ENCODE data around the gene COPS4.
"Not testable (repeated sequence)": the region's sequence is repeated elsewhere in the genome, so short reads cannot be mapped to it uniquely, and the experiment has no call there.

Gene COPS4

DNA sequence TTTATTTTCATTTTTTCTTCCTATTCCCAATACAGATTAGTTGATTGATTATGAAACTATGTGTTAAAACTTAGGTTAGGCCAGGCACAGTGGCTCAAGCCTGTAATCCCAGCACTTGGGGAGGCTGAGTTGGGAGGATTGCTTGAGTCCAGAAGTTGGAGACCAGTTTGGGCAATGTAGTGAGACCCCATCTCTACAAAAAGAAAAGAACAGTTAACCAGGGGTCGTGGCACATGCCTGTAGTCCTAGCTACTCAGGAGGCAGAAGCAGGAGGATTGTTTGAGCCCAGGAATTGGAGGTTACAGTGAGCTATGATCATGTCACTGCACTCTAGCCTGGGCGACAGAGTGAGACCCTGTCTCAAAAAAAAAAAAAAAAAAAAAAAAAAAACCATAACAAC lies 8.2 kb downstream of the COPS4 start:
- H3K27me3 Mint-ChIP-seq; H3K4me3 Mint-ChIP-seq; DNase-seq; H3K9me3 Mint-ChIP-seq; ATAC-seq (replicated peaks): not testable (repeated sequence)
- H3K36me3 Mint-ChIP-seq, result peaks cover 5 to 10% of the 10 kb centered on the region in 2 donors
- peaks cover 7 to 24% of the 10 kb centered on the region in 2 donors for H3K4me1 Mint-ChIP-seq
- H3K27ac Mint-ChIP-seq, result peak overlapping the region; percentile 14

DNA sequence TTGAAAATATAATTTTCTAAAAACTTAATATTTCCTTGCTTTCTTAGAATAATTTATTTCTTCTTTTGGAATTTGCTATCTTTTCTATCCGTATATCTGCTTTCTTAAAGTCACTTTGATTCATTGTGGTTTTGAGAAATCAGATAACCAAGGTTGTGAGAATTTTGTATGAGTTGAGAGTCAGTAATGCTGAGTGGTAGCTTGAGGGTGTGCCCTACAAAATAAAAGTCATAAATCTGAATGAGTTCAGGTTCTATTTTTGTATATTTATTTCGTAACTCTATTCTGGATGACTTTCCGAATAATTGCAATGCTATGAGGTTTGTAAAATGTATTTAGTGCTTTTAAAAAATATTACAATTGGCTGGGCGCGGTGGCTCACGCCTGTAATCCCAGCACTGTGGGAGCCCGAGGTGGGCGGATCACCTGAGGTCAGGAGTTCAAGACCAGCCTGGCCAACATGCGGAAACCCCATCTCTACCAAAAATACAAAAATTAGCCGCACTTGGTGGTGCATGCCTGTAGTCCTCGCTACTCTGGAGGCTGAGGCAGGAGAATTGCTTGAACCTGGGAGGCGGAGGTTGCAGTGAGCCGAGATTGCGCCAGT lies 8.9 kb downstream of the COPS4 start:
- H3K36me3 Mint-ChIP-seq, result peaks cover 4 to 10% of the 10 kb centered on the region in 2 donors

DNA sequence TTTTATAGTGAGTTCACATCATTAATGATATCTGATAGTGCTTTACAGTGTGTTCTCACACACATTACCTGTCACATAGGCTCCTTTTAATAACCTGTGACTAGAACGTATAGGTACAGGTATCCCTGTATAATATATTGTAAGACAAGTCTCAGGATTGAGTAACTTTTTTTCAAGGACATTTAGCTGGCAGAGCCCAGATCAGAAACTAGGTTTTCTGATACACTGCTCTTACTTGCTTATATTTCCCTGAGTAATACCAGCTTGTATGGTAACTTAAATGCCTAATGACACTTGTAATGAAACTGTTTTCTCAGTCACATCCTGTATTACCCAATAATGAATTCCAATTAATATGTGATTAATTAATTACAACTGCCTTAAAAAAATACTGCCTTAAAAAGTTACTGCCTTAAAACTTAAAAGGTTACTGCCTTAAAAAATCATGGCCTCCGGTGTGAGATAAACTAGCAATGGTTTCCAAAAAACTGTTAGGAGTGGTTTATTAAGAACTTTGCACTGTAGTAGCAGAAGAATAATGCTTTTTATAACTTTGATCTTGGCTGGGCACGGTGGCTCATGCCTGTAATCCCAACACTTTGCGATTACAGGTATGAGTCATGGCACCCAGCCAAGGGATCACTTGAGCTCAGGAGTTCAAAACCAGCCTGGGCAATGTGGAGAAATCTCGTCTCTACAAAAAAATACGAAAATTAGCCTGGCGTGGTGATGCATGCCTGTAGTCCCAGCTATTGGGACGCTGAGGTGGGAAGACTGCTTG lies 11.9 kb downstream of the COPS4 start:
- no peak overlapping the region for H3K4me3 Mint-ChIP-seq
- H3K9me3 Mint-ChIP-seq, result no peaks in the 10 kb centered on the region
- H3K27me3 Mint-ChIP-seq, result no peaks in the 10 kb centered on the region
- H3K4me1 Mint-ChIP-seq, result no peaks in the 10 kb centered on the region
- no peak overlapping the region for H3K27ac Mint-ChIP-seq
- ATAC-seq (replicated peaks) (no peak), DNase-seq (no peak)
- peaks cover 12 to 21% of the 10 kb centered on the region in 2 donors for H3K36me3 Mint-ChIP-seq

More for the DNA sequence above, 8.9 kb downstream of the COPS4 start:
- ATAC-seq (replicated peaks) (no peak), DNase-seq (no peak)
- no peak overlapping the region for H3K4me3 Mint-ChIP-seq
- H3K4me1 Mint-ChIP-seq, result peaks cover 7 to 17% of the 10 kb centered on the region in 2 donors
- H3K9me3 Mint-ChIP-seq, result no peaks in the 10 kb centered on the region
- H3K27me3 Mint-ChIP-seq, result no peaks in the 10 kb centered on the region
- H3K27ac Mint-ChIP-seq, result no peak overlapping the region

DNA sequence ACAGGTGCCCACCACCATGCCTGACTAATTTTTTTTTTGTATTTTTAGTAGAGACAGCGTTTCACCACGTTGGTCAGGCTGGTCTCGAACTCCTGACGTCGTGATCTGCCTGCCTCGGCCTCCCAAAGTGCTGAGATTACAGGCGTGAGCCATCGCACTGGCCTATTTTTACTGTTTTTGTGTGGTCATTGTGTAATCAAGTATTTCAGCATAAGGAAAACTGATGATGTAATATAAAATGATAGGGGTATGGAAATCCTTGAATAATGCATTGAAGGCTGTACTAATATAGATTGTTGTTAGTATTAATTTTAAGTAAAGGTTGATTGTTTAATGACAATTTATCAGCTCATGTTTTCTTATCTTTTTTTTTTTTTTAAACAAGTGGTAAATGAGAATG lies 13.8 kb downstream of the COPS4 start:
- not testable (repeated sequence) for ATAC-seq (replicated peaks); H3K4me3 Mint-ChIP-seq; H3K9me3 Mint-ChIP-seq; H3K4me1 Mint-ChIP-seq; H3K27me3 Mint-ChIP-seq; DNase-seq
- peak overlapping the region; percentile 48 for H3K27ac Mint-ChIP-seq
- H3K36me3 Mint-ChIP-seq, result peaks cover 21 to 29% of the 10 kb centered on the region in 2 donors

DNA sequence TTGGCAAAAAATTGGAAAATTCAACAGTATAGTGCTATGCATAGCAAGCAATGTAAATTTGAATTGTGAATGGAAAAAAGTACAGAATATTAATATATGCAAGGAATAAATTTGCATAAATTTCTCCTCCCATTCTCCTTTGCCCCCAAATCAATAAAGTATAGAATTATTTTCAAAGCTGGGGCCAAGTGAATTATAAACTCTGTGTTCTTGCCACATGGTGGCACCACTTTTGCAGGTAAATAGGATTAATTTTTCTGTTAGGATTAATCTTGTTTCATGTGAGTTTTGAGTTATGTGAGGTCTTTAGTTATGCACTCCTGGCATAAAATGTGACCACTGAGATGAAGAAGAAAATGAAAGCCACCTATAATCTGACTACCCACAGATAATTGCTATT lies 19.9 kb downstream of the COPS4 start:
- Mint-ChIP-seq H3K36me3 (peaks cover 21 to 36% of the 10 kb centered on the region in 2 donors), H3K27ac (no peak overlapping the region), H3K9me3 (no peaks in the 10 kb centered on the region), H3K27me3 (no peaks in the 10 kb centered on the region), H3K4me1 (no peaks in the 10 kb centered on the region), H3K4me3 (no peak overlapping the region)
- DNase-seq (no peak), ATAC-seq (replicated peaks) (peak in 1 of 2 donors; percentile 31)

DNA sequence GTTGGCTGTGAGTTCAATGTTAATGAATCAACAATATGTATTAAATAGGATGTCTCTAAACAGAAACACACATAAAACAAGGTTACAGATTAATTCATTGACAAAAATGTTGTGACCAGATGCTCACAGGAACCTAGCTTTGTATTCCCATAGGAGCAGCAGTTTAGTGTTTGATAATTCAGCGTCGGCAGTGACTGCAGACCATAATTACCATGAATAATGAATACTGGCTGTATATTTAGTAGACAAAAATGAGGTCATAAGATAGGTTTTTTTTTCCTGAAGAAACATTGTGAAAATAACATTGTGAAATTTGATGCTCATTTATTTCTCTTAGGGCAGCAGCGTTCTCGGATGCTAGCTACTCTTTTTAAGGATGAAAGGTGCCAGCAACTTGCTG lies 27.8 kb downstream of the COPS4 start:
- peaks cover 17 to 30% of the 10 kb centered on the region in 2 donors for H3K36me3 Mint-ChIP-seq
- no peaks in the 10 kb centered on the region for H3K27me3 Mint-ChIP-seq
- no peak overlapping the region for H3K4me3 Mint-ChIP-seq
- ATAC-seq (replicated peaks), result no peak
- H3K27ac Mint-ChIP-seq, result no peak overlapping the region
- DNase-seq, result no peak
- H3K9me3 Mint-ChIP-seq, result no peaks in the 10 kb centered on the region
- H3K4me1 Mint-ChIP-seq, result peaks cover 2 to 5% of the 10 kb centered on the region in 2 donors

DNA sequence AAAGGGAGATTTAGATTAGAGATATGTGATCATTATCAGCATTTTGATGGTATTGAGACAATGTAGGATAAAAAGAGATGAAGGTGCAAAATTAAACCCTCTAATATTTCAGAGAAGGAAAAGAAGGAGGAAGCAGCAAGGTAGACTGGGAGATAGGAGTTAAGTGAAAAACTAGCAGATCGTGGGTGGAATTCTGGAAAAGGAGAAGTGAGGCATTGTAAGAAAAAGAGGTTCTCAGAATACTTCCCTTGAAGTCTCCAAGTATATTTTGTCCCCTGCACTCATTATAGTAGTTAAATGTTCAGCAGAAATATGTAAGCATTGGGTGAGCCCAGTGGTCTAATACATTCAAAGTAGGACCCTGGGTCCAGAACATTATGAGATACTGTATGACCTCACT lies 30.3 kb downstream of the COPS4 start:
- Mint-ChIP-seq H3K27me3 (no peaks in the 10 kb centered on the region), H3K4me3 (no peak overlapping the region), H3K4me1 (peaks cover 2 to 10% of the 10 kb centered on the region in 2 donors), H3K36me3 (peaks cover 26 to 34% of the 10 kb centered on the region in 2 donors), H3K9me3 (no peaks in the 10 kb centered on the region), H3K27ac (no peak overlapping the region)
- ATAC-seq (replicated peaks) (no peak), DNase-seq (no peak)

DNA sequence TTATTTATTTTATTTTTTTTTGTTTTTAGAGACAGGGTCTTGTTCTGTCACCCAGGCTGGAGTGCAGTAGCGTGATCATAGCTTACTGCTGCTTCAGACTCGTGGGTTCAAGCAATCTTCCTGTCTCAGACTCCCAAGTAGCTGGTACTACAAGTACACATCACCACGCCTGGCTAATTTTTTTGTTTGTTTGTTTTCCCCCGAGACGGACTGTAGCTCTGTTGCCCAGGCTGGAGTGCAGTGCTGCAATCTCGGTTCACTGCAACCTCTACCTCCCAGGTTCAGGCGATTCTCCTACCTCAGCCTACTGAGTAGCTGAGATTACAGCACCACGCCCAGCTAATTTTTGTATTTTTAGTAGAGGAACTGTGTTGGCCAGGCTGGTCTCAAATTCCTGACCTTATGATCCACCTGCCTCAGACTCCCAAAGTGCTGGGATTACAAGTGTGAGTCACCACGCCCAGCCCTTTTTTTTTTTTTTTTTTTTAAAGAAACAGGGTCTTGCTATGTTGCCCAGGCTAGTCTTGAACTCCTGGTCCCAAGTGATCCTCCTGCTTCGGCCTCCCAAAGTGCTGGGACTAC lies 32.2 kb downstream of the COPS4 start:
- Mint-ChIP-seq H3K27me3 (no peaks in the 10 kb centered on the region), H3K9me3 (no peaks in the 10 kb centered on the region), H3K27ac (no peak overlapping the region), H3K4me1 (peaks cover 2 to 10% of the 10 kb centered on the region in 2 donors), H3K36me3 (peaks cover 31 to 42% of the 10 kb centered on the region in 2 donors), H3K4me3 (no peak overlapping the region)
- DNase-seq, result no peak
- ATAC-seq (replicated peaks), result no peak

DNA sequence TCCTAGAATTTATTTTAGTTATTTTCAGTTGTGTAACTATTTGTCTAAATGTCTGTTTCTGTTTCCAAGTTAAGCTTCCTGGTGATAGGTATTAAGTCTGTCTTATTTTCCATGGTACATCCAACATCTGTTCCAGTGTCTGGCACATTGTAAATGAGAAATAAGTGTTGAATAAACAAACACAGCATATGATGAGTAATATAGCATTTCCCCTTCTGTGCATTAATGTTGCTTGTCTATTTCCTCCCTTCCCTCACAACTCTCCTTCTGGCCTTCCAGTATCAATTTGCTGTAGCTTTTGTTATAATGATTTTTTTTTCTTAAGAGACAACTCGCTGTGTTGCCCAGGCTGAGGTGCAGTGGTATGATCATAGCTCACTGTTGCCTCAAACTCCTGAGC lies 36.1 kb downstream of the COPS4 start:
- peak overlapping the region; percentile 69 for H3K27ac Mint-ChIP-seq

DNA sequence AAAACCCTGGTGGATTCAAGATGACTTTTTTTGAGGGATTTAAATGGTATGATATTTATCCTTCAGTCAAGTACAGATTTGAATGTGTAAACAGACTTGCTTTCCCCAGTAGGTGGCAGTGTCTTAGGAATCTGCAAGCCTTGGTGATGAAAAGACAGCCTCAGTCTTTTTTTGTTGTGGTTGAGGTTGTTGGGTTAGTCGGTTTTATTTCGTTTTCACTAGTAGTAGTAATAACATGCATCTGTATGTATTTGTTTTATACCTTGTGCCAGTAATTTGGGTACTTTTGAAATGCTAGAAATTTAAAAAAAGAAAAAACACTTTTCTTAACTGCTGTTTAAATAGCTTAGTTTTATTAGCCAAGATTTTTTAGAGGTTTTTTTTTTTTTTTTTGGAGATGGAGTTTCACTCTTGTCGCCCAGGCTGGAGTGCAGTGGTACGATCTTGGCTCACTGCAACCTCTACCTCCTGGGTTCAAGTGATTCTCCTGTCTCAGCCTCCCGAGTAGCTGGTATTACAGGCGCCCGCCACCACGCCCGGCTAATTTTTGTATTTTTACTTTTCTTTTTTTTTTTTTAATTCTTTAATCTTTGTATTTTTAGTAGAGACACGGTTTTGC lies 39.2 kb downstream of the COPS4 start:
- Mint-ChIP-seq H3K9me3 (peaks cover 0 to 4% of the 10 kb centered on the region in 2 donors), H3K36me3 (peaks cover 35 to 55% of the 10 kb centered on the region in 2 donors), H3K27me3 (no peaks in the 10 kb centered on the region), H3K4me1 (peaks cover 16 to 31% of the 10 kb centered on the region in 2 donors), H3K27ac (no peak overlapping the region), H3K4me3 (peak overlapping the region; percentile 5 to 26)
- DNase-seq (peak; percentile 39), ATAC-seq (replicated peaks) (peak; percentile 84 to 87)

More for the DNA sequence above, 36.1 kb downstream of the COPS4 start:
- no peaks in the 10 kb centered on the region for H3K9me3 Mint-ChIP-seq
- ATAC-seq (replicated peaks) (no peak), DNase-seq (no peak)
- H3K4me3 Mint-ChIP-seq, result no peak overlapping the region
- H3K4me1 Mint-ChIP-seq, result peaks cover 8 to 23% of the 10 kb centered on the region in 2 donors
- H3K36me3 Mint-ChIP-seq, result peaks cover 32 to 42% of the 10 kb centered on the region in 2 donors
- no peaks in the 10 kb centered on the region for H3K27me3 Mint-ChIP-seq

DNA sequence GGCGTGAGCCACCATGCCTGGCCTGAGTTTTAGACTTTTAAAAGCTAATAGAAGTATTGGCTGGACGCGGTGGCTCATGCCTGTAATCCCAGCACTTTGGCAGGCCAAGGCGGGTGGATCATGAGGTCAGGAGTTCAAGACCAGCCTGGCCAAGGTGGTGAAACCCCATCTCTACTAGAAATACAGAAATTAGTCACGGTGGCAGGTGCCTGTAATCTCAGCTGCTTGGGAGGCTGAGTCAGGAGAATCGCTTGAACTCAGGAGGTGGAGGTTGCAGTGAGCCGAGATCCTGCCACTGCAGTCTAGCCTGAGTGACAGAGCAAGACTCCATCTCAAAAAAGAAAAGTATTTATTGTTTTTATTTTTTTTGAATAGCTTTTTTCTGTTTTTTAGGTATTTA lies 39.8 kb downstream of the COPS4 start:
- peaks cover 33 to 51% of the 10 kb centered on the region in 2 donors for H3K36me3 Mint-ChIP-seq
- not testable (repeated sequence) for H3K9me3 Mint-ChIP-seq, H3K27ac Mint-ChIP-seq, H3K4me3 Mint-ChIP-seq, H3K27me3 Mint-ChIP-seq
- H3K4me1 Mint-ChIP-seq, result peaks cover 16 to 29% of the 10 kb centered on the region in 2 donors
- peak; percentile 40 to 41 for ATAC-seq (replicated peaks)
- peak; percentile 15 for DNase-seq

DNA sequence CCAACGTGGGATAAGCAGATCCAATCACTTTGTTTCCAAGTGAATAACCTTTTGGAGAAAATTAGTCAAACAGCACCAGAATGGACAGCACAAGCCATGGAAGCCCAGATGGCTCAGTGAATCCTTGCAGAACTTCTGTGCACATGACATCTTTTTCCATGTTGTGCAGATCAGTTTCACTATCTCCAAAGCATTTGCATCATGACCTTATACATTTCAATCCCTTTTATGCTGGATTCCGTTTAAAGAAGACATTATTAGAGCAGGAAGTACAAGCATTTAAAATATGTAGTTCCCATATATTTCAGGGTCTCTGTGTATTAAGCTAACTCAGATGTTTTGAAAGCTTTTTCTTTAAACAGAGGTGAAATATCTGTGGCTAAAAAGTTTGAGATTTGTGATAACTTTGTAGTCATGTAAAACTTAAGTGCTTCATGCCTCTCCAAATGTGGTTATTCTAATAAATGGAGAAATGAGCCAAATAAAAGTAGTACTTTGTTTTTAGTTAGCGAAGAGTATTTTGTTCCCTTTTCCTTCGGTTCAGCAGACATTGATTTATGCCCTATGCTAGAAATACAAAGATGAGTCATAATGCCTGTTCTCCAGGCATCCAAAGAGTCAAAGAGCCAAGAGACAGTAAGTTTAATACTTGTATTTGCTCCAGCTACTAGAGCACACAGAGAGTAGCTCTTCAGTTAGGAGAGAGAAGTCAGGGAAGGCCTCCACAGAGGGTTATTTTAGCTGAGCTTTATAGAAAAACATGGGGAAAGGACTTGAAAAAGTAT lies 40.5 kb downstream of the COPS4 start:
- H3K4me3 Mint-ChIP-seq, result no peak overlapping the region
- ATAC-seq (replicated peaks), result peak; percentile 64 to 67
- DNase-seq, result no peak

DNA sequence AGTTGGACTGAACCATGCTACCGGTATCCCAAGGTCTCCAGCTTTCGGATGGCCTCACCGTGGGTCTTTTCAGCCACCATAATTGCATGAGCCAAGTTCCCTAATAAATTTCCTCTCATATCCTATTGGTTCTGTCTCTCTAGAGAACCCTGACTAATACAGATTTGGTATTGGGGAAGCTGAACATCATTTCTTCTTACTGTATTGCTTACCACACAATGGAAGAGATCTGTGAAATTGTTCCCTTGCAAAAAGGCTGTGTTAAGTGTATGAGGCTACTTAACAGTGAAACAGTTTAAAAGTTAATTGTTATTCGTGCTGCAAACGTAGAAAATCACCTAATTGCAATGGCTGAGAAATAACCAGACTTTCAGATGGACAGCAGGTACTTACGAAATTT lies 45.6 kb downstream of the COPS4 start:
- H3K27me3 Mint-ChIP-seq, result no peaks in the 10 kb centered on the region
- H3K36me3 Mint-ChIP-seq, result peaks cover 18 to 29% of the 10 kb centered on the region in 2 donors
- peaks cover 0 to 4% of the 10 kb centered on the region in 2 donors for H3K9me3 Mint-ChIP-seq
- no peak for ATAC-seq (replicated peaks)
- no peak for DNase-seq
- peaks cover 33 to 47% of the 10 kb centered on the region in 2 donors for H3K4me1 Mint-ChIP-seq
- H3K4me3 Mint-ChIP-seq, result no peak overlapping the region
- no peak overlapping the region for H3K27ac Mint-ChIP-seq

More for the DNA sequence above, 40.5 kb downstream of the COPS4 start:
- Mint-ChIP-seq H3K27me3 (no peaks in the 10 kb centered on the region), H3K4me1 (peaks cover 16 to 29% of the 10 kb centered on the region in 2 donors), H3K9me3 (peaks cover 0 to 4% of the 10 kb centered on the region in 2 donors), H3K27ac (peak overlapping the region; percentile 7), H3K36me3 (peaks cover 28 to 44% of the 10 kb centered on the region in 2 donors)

DNA sequence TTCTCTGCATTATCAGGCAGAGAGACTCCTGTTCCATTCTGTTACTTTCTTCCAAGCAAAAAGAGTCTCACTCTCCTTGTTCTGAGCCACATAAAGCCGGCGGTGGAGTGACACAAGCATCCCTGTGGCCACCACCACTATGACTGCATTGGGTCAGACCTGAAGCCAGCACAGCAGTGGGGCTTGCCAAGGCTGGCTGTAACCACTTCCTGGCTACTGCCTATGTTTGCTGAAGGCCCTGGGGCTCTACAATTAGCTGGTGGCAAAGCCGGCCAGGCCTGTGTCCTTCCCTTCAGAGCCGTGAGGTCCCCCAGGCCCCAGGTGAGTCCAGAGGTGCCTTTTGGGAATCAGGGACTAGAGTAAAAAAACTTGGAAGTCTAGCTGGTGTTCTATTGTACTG lies 47.8 kb downstream of the COPS4 start:
- peaks cover 22 to 36% of the 10 kb centered on the region in 2 donors for H3K4me1 Mint-ChIP-seq
- DNase-seq (no peak), ATAC-seq (replicated peaks) (peak; percentile 24 to 29)
- peak overlapping the region; percentile 51 for H3K27ac Mint-ChIP-seq
- H3K27me3 Mint-ChIP-seq, result no peaks in the 10 kb centered on the region
- peaks cover 3 to 13% of the 10 kb centered on the region in 2 donors for H3K36me3 Mint-ChIP-seq
- H3K9me3 Mint-ChIP-seq, result no peaks in the 10 kb centered on the region
- no peak overlapping the region for H3K4me3 Mint-ChIP-seq
